ENCODE results near the gene MYDGF.

The MYDGF gene

GRCh38 chr19:4640247-4641000, 29.7 kb downstream of the MYDGF start:
- DNase-seq: no peak

- no peak for DNase-seq
Measured at GRCh38 chr19:4639531-4640246, 30.5 kb downstream of the MYDGF start.

GRCh38 chr19:4638828-4639530, 31.2 kb downstream of the MYDGF start, which contains the start of gene TNFAIP8L1:
Gene TNFAIP8L1, plus strand, starts transcription at chr19:4639516. Its CDS starts 12,354 bp downstream, at chr19:4651870.
- DNase-seq: peak; percentile 89

GRCh38 chr19:4638317-4638716, 31.8 kb downstream of the MYDGF start:
- DNase-seq: no peak

- DNase-seq: no peak
Measured at GRCh38 chr19:4636761-4637160, 33.4 kb downstream of the MYDGF start.

- no peak for DNase-seq
Measured at GRCh38 chr19:4636151-4636717, 33.9 kb downstream of the MYDGF start.

GRCh38 chr19:4635754-4636116, 34.4 kb downstream of the MYDGF start:
- no peak for DNase-seq

GRCh38 chr19:4633140-4633967, 36.8 kb downstream of the MYDGF start:
- DNase-seq: no peak

- DNase-seq: no peak
Measured at GRCh38 chr19:4624733-4625362, 45.3 kb downstream of the MYDGF start.

GRCh38 chr19:4624301-4624700, 45.8 kb downstream of the MYDGF start:
- DNase-seq: peak; percentile 10

GRCh38 chr19:4622695-4623421, 47.3 kb downstream of the MYDGF start:
- DNase-seq: no peak

- no peak for DNase-seq
Measured at GRCh38 chr19:4620675-4621074, 49.5 kb downstream of the MYDGF start.

GRCh38 chr19:4619668-4620294, 50.4 kb downstream of the MYDGF start:
- no peak for DNase-seq

- no peak for DNase-seq
Measured at GRCh38 chr19:4618019-4618418, 52.1 kb downstream of the MYDGF start.

GRCh38 chr19:4613254-4613751, 56.8 kb downstream of the MYDGF start:
- DNase-seq: no peak

- DNase-seq: no peak
Measured at GRCh38 chr19:4609878-4610511, 60.1 kb downstream of the MYDGF start.

Measured in NCI-H2029 treated with DMSO at 0.1 percent for 48 hours (cell line).